Measurements from ENCODE around the gene SCAP.
A peak's percentile ranks its signal among the peaks of the same experiment; 100 is the strongest.

The SCAP gene

DNA sequence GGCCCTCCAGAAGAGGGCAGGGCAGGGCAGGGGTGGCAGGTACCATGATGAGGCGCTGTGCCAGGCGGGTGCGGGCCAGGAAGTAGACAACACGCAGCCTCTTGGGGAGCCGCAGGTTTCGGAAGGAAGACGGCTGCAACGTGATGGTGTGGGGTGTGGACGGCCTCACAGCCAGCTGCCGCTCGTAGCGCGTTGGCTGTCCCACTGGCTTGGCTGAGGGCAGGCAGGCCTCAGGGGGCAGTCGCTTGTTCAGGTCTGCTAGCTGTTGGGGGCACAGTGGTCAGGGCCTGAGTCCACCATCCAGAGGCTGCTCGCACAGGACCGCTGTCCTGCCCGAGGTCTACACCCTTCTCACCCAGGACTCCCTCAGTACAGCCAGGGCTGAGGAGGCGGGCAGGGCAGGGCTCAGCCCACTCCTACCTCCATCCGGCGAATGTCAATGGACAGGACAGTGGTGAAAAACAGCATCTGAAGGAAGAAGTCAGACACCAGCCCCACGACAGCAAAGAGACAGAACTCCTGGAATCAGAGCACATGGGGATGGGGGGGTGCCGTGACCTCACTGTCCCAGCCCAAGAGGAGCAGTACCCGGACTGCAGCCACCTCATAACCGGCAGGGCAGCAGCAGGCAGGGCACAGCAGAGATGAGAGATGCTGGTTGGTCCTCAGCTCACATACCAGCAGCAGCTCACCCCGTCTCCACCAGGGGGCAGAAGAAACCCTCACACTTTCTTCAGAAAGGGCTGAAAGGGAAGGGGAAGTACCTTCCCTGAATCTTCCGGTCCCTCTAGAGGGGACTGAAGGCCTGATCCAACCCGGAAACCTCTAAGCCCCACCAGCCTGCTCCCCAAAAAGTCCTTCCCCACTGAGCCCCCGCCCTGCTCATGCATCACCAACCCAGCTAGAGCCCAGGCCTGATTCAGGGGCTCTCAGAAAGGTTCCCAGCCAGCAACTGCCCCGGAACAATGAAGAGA, 54.9 kb downstream of the SCAP start:
- Histone ChIP-seq H3K4me1 (ENCODE audit: insufficient read depth, low read length) (no peaks in the 10 kb centered on the region), H3K27me3 (ENCODE audit: insufficient read depth, low read length) (no peaks in the 10 kb centered on the region), H3K9ac (ENCODE audit: low read depth, low read length) (no peak overlapping the region), H3K9me3 (ENCODE audit: insufficient read depth, low read depth, low read length) (no peaks in the 10 kb centered on the region), H3K4me3 (ENCODE audit: low read length) (no peak overlapping the region), H3K36me3 (ENCODE audit: insufficient read depth, low read length) (peaks cover 54% of the 10 kb centered on the region), H3K27ac (ENCODE audit: low read depth, low read length) (peak overlapping the region; percentile 66)
- 80% methylated on average over 28 of the region's 29 CpGs for WGBS

DNA sequence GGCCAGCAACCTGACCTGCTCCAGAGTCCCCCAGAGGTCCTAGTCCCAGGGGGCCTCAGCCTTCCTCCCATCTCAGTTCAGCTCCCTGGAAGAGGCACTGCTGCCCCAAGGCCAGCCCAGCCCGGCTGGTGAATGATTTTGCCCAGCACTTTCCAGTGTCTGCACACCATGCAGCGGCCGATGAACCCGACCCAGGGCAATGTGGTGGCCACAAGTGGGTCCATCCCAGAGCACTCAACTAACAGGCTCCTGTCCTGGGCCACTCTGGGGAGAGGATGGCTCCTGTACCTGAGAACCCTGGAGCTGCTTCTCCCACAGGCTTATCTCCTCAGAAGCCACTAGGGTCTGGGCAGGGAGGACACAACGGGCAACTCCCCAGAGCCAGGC, 55.7 kb downstream of the SCAP start:
- Histone ChIP-seq H3K9me3 (ENCODE audit: insufficient read depth, low read depth, low read length) (no peaks in the 10 kb centered on the region), H3K4me1 (ENCODE audit: insufficient read depth, low read length) (no peaks in the 10 kb centered on the region), H3K36me3 (ENCODE audit: insufficient read depth, low read length) (peaks cover 54% of the 10 kb centered on the region), H3K9ac (ENCODE audit: low read depth, low read length) (no peak overlapping the region), H3K27ac (ENCODE audit: low read depth, low read length) (no peak overlapping the region), H3K27me3 (ENCODE audit: insufficient read depth, low read length) (no peaks in the 10 kb centered on the region), H3K4me3 (ENCODE audit: low read length) (no peak overlapping the region)
- WGBS = 96% methylated on average over 5 of the region's 5 CpGs

DNA sequence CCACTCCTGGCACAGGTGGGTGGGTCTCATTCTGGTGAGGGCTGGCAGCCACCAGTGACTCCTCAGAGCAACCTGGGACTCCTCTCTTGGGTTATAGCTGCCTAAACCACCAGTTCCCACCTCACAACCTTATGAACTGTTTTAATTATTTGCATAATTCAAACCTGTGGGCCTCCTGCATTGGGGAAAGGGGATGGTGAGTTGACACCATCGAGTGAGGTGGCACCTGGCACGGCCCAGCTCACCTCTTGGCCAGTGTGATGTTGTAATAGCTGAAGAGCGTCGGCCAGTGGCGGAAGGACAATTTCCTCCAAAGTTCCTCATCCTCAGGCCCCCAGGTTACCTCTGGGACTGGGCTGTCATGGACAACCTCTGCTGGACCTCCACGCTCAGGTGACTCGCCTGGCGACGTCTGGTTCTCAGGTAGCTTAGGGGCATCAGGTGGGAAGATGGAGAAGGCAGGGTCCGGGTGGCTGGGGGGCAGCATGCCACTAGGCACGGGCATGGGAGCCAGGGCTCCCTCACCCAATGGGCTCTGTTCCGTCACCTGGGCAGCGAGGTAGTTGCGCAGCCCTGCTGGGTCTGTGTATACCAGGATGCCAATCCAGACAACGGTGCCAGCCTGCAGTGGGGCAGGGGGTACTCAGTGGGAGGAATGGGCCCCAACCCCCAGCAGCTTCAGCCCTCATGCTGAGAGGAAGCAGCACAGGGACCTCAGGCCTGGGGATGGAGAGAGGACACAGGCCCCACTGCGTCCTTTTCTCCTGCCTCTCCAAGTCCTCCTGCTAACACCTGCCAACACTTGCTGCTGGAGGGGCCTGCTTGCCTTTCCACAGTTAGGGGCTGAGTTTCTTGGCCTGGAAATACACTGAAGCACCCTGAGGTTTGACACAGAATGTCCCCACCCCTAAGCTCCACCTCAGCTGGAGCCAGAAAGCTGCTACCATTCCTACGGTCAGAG, 56.4 kb downstream of the SCAP start:
- Histone ChIP-seq H3K36me3 (ENCODE audit: insufficient read depth, low read length) (peaks cover 56% of the 10 kb centered on the region), H3K27me3 (ENCODE audit: insufficient read depth, low read length) (no peaks in the 10 kb centered on the region), H3K27ac (ENCODE audit: low read depth, low read length) (no peak overlapping the region), H3K9me3 (ENCODE audit: insufficient read depth, low read depth, low read length) (no peaks in the 10 kb centered on the region), H3K9ac (ENCODE audit: low read depth, low read length) (no peak overlapping the region), H3K4me1 (ENCODE audit: insufficient read depth, low read length) (no peaks in the 10 kb centered on the region), H3K4me3 (ENCODE audit: low read length) (no peak overlapping the region)
- WGBS = 95% methylated on average over 17 of the region's 17 CpGs

DNA sequence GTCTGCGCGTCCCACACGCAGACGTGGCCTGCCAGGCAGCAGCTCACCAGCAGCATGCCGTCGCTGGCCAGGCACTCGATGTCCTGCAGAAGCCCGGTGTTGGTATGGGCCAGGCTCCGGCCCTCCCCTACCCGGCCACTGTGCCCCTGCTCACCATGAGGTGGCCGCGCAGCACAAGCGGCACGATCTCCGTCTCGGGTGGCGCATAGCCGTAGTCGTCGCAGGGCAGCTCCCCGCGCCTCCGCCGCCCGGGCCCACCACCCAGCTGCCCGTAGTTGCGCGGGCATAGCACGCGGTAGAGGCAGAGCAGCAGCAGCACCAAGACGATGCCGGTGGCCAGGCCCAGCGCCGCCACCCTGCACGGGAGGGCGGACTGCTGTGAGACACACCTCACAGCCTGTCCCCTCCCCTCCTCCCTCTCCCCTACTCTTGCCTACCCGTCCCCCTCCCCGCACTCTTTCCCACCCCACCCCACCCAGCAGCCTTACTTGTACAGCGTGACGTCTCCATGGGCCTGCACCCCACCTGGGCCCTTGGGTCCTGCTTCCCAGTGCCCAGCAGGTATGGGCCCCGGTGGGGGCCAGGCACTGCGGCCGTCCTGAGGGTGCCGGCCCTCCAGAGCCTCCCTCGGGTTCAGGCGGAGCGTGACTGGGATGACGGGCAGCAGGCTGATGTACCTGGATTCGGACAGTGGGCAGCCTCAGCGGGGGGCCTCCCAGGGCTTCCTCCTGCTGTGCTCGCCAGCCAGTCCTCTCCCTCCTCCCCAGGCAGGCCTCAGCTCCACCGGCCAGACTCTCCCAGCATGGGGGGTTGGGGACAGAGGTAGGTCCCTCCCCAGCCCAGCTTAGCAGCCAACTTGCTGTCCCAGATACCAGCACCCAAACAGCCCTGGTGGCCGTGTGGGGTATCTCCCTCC, 57.3 kb downstream of the SCAP start:
- Histone ChIP-seq H3K27ac (ENCODE audit: low read depth, low read length) (no peak overlapping the region), H3K9me3 (ENCODE audit: insufficient read depth, low read depth, low read length) (no peaks in the 10 kb centered on the region), H3K9ac (ENCODE audit: low read depth, low read length) (no peak overlapping the region), H3K36me3 (ENCODE audit: insufficient read depth, low read length) (peaks cover 63% of the 10 kb centered on the region), H3K27me3 (ENCODE audit: insufficient read depth, low read length) (no peaks in the 10 kb centered on the region), H3K4me3 (ENCODE audit: low read length) (no peak overlapping the region), H3K4me1 (ENCODE audit: insufficient read depth, low read length) (no peaks in the 10 kb centered on the region)
- WGBS = 95% methylated on average over 52 of the region's 53 CpGs

DNA sequence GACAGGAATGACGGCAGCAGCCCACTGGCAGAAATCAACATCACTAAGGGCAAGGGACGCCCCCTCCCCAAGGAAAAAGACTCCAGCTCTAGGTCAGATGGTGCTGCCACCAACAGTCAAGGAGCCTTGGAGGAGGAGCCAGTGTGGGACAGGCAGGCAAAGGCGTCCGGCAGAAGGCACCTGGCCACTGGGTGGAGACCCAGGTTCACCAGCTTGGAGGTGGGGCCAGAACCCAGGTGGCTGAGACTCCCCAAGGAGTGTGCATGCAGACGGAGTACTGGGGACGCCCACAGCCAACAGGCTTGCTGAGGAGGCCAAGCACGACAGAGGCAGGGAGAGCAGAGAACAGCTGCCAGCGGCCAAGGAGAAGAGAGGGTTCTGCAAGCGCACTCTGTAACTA, 59.7 kb downstream of the SCAP start:
- 80% methylated on average over 9 of the region's 9 CpGs for WGBS
- no peak overlapping the region for H3K9ac ChIP-seq (ENCODE audit: low read depth, low read length)
- H3K36me3 ChIP-seq (ENCODE audit: insufficient read depth, low read length) = peaks cover 77% of the 10 kb centered on the region

DNA sequence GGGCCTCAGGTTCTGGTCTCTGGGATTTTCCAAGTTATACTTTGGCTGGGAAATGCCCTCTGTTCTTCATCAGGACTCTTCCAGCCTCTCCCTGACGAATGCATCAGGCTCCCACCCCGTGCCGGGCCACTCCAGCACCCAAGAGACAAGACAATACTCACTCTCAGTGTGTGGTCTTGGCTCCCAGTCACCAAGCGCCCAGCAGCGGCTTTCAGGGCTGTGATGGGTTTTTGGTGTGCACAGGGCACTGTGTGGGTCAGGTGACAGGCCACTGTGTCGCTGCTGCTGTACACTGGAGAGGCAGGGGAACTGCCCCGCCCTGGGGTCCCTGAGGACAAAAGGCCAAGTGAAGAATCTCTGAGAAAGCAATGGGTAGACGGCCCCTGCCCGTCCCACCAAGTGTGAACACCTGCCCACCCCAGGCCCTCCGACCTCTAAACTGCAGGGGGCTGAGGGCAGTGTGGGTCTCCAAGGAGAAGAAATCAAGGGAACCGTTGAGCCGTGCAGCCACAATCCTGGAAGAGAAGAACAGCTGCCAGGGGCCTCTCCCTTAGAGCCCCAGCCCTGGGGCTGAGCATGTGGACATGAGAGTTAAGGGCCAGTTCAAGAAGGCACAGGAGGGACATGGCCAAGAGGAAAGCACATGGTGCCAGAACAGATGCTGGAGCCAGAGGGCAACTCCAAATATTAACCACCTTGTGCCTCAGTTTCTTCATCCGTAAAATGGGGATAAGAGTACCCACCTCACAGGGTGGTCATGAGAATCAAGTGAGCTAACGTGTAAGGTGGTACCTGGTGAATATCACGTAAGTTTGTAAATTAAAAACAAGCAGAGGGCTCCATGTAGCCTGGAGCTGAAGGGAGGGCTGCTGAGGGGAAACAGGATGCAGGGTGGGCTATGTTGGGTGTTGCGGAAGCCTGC, 60.8 kb downstream of the SCAP start:
- H3K4me1 ChIP-seq (ENCODE audit: insufficient read depth, low read length) = no peaks in the 10 kb centered on the region
- H3K9ac ChIP-seq (ENCODE audit: low read depth, low read length) = no peak overlapping the region
- H3K9me3 ChIP-seq (ENCODE audit: insufficient read depth, low read depth, low read length) = no peaks in the 10 kb centered on the region
- H3K4me3 ChIP-seq (ENCODE audit: low read length) = no peak overlapping the region
- 92% methylated on average over 15 of the region's 16 CpGs for WGBS
- no peak overlapping the region for H3K27ac ChIP-seq (ENCODE audit: low read depth, low read length)
- H3K27me3 ChIP-seq (ENCODE audit: insufficient read depth, low read length) = no peaks in the 10 kb centered on the region
- peaks cover 74% of the 10 kb centered on the region for H3K36me3 ChIP-seq (ENCODE audit: insufficient read depth, low read length)

More for the DNA sequence above, 59.7 kb downstream of the SCAP start:
- Histone ChIP-seq H3K27me3 (ENCODE audit: insufficient read depth, low read length) (no peaks in the 10 kb centered on the region), H3K4me1 (ENCODE audit: insufficient read depth, low read length) (no peaks in the 10 kb centered on the region), H3K4me3 (ENCODE audit: low read length) (no peak overlapping the region), H3K27ac (ENCODE audit: low read depth, low read length) (no peak overlapping the region), H3K9me3 (ENCODE audit: insufficient read depth, low read depth, low read length) (no peaks in the 10 kb centered on the region)

DNA sequence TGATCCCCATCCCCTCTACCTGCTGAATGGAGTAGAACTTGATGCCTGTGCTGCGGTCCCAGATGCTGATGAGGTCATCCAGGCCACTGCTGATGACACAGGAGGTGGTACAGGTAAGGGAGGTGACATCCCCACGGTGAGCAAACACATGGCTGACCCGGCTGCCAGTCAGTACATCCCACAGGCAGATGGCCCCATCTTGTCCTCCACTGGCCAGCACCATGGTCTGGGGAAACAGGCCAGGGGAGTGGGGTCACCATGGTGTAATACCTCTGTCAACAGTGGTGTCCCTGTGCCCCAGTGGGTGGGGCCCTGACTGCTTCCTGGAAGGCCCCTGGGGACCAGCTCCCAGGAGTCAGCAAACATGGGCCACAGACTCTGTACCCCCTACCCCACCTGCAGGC, 61.6 kb downstream of the SCAP start:
- WGBS = 96% methylated on average over 3 of the region's 3 CpGs

DNA sequence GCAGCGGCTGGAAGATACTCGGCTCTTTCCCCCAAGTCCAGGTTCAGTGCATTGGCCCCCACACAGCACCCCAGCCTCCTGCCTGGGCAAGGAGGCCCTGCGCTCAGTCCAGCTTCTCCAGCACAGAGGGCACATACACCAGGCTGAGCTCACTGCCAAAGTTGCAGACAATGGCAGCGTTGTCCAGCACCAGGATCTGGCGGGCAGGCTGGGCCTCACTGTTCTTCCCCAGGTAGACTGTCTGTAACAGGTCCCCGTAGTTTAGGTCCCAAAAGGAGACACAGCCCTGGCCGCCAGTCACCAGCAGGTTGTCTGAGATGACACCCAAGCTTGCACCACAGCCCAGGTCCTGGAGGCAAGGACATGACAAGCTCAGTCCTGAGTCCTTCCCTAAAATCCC, 62.0 kb downstream of the SCAP start:
- Histone ChIP-seq H3K27me3 (ENCODE audit: insufficient read depth, low read length) (no peaks in the 10 kb centered on the region), H3K4me1 (ENCODE audit: insufficient read depth, low read length) (no peaks in the 10 kb centered on the region), H3K36me3 (ENCODE audit: insufficient read depth, low read length) (peaks cover 74% of the 10 kb centered on the region), H3K27ac (ENCODE audit: low read depth, low read length) (no peak overlapping the region), H3K9ac (ENCODE audit: low read depth, low read length) (no peak overlapping the region), H3K9me3 (ENCODE audit: insufficient read depth, low read depth, low read length) (no peaks in the 10 kb centered on the region), H3K4me3 (ENCODE audit: low read length) (no peak overlapping the region)
- WGBS = 95% methylated on average over 7 of the region's 7 CpGs

More for the DNA sequence above, 61.6 kb downstream of the SCAP start:
- Histone ChIP-seq H3K36me3 (ENCODE audit: insufficient read depth, low read length) (peaks cover 74% of the 10 kb centered on the region), H3K4me1 (ENCODE audit: insufficient read depth, low read length) (no peaks in the 10 kb centered on the region), H3K9me3 (ENCODE audit: insufficient read depth, low read depth, low read length) (no peaks in the 10 kb centered on the region), H3K27me3 (ENCODE audit: insufficient read depth, low read length) (no peaks in the 10 kb centered on the region), H3K4me3 (ENCODE audit: low read length) (no peak overlapping the region), H3K9ac (ENCODE audit: low read depth, low read length) (no peak overlapping the region), H3K27ac (ENCODE audit: low read depth, low read length) (no peak overlapping the region)

DNA sequence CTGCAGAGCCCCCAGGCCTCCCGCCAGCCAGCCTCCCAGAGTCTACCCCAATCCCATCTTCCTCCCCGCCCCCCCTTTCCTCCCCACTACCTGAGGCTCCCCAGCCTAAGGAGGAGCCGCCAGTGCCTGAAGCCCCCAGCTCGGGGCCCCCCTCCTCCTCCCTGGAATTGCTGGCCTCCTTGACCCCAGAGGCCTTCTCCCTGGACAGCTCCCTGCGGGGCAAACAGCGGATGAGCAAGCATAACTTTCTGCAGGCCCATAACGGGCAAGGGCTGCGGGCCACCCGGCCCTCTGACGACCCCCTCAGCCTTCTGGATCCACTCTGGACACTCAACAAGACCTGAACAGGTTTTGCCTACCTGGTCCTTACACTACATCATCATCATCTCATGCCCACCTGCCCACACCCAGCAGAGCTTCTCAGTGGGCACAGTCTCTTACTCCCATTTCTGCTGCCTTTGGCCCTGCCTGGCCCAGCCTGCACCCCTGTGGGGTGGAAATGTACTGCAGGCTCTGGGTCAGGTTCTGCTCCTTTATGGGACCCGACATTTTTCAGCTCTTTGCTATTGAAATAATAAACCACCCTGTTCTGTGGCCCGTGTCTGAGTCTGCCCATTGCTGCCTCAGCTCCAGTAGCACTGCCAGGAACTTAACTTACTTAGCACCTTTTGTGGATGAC, 62.8 kb downstream of the SCAP start:
- H3K9ac ChIP-seq (ENCODE audit: low read depth, low read length) = no peak overlapping the region
- H3K4me1 ChIP-seq (ENCODE audit: insufficient read depth, low read length) = no peaks in the 10 kb centered on the region
- 86% methylated on average over 12 of the region's 12 CpGs for WGBS
- no peak overlapping the region for H3K27ac ChIP-seq (ENCODE audit: low read depth, low read length)
- H3K27me3 ChIP-seq (ENCODE audit: insufficient read depth, low read length) = no peaks in the 10 kb centered on the region
- H3K9me3 ChIP-seq (ENCODE audit: insufficient read depth, low read depth, low read length) = no peaks in the 10 kb centered on the region
- H3K36me3 ChIP-seq (ENCODE audit: insufficient read depth, low read length) = peaks cover 80% of the 10 kb centered on the region
- H3K4me3 ChIP-seq (ENCODE audit: low read length) = no peak overlapping the region
